Psoas muscle (tissue), 8 donors: ENCODE data around the gene FGGY. TPM values are rescaled to one million over a fixed set of nuclear protein-coding genes. Genes with fewer than 3 reads are reported as not detected.

Experiments used
- ATAC-seq, 4 donors: fragments of 200-7000 bp; cut with Tn5 transposase; one replicate each; pipeline ENCODE4 v1.9.1; 2020; ENCODE audit warnings: moderate library complexity in 3 of 4, mild to moderate bottlenecking in 2 of 4
- DNase-seq, 2 donors: peaks; one replicate each; pipeline ENCODE4 v3.0.0-alpha.2; 2020
- H3K27ac ChIP-seq: fragments of 200-600 bp; one replicate; pipeline ENCODE4 v1.8.0; 2022
- H3K27me3 ChIP-seq, 3 donors: fragments of 200-600 bp in 1 of 3; one replicate each; pipeline versions ENCODE4 v1.6.1 to v1.8.0; 2013 to 2022; ENCODE audit warnings: low read length in 2 of 3, mild to moderate bottlenecking in 2 of 3, moderate library complexity in 1 of 3; ENCODE audit not compliant: insufficient read depth in 3 of 3
- H3K36me3 ChIP-seq, 2 donors: fragments of 200-600 bp in 1 of 2; one replicate each; pipeline versions ENCODE4 v1.6.1 to v1.8.0; 2013 to 2022; ENCODE audit warnings: low read depth in 1 of 2, mild to moderate bottlenecking in 1 of 2, moderate library complexity in 1 of 2; ENCODE audit not compliant: insufficient read depth in 1 of 2
- H3K4me1 ChIP-seq: fragments of 200-600 bp; one replicate; pipeline ENCODE4 v1.8.0; 2022
- H3K4me3 ChIP-seq: fragments of 200-600 bp; one replicate; pipeline ENCODE4 v1.8.0; 2022; ENCODE audit warnings: mild to moderate bottlenecking
- H3K9me3 ChIP-seq: fragments of 200-600 bp; one replicate; pipeline ENCODE4 v1.8.0; 2022
- WGBS, 3 donors: extraction: QIAGEN DNeasy Blood & Tissue Kit; methylation state at CpG; one replicate each; pipeline versions ENCODE4 v1.1.6 to v1.1.7; 2013; 5-methylcytosine and 5-hydroxymethylcytosine counted together
- intact Hi-C, 2 donors: fragments of 100-400 bp; cut with DNase I; formaldehyde crosslinking; loops; one replicate each; pipeline versions ENCODE4 v1.11.0 to v1.14.2; 2022
- polyA plus RNA-seq, 3 donors: library from polyadenylated mRNA; stranded (reverse); fragments of 200-250 nt; gene quantifications; one replicate each; pipeline ENCODE4 v1.2.3, GENCODE V29; 2013
- total RNA-seq, 4 donors: library from RNA; stranded (reverse); fragmentation: NEBNext Ultra II Directional in 2 of 4; extraction: Animal tissue kit (Norgen Biotek cat#: 25700) in 2 of 4; gene quantifications; one replicate each; pipeline versions ENCODE4 v1.2.1 to v1.2.4, GENCODE V29; 2021 to 2023
- TF ChIP-seq, protein P1 (sequence below): fragments of 200-600 bp; IDR thresholded peaks from one replicate; pipeline ENCODE4 v1.8.0; 2022; ENCODE audit warnings: antibody characterized with exemption
- donor health status: healthy with polysubstance abuse.
- donor health status: DM: no; HTN: no; CAD: no; lungs with moderate emphysema.
- donor health status: Bipolar disorder and iron deficiency.
- donor health status: healthy.
- donor health status: DM: yes; HTN: yes; CAD: no.
- donor health status: DM: no; HTN: no; CAD: no.
- donor health status: DM: no; HTN: no; CAD: no.
- donor health status: DM: yes; HTN: yes; CAD: no.

FGGY gene
- total and polyA plus RNA-seq, 7 donors = 11.9 to 72.2 (median 46.5) TPM

DNA sequence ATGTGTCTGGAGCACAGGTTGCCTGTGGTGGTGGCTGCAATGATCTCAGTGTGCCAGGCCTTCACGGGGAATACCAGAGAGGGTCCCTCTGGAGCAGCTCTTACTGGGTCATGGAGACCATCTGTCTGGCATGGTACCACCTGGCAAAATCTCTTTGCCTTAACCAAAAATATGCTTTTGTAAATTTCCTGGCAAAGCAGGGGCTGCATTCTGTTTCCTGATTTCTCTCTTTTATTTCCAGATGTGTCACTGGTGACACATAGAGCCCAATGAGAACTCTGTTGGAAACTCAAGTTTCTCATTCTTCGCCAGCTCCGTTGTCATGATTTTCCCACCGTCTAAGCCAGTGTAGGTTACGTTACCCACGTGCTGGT, 136.5 kb downstream of the FGGY start:
- TF ChIP-seq, protein P1, sequence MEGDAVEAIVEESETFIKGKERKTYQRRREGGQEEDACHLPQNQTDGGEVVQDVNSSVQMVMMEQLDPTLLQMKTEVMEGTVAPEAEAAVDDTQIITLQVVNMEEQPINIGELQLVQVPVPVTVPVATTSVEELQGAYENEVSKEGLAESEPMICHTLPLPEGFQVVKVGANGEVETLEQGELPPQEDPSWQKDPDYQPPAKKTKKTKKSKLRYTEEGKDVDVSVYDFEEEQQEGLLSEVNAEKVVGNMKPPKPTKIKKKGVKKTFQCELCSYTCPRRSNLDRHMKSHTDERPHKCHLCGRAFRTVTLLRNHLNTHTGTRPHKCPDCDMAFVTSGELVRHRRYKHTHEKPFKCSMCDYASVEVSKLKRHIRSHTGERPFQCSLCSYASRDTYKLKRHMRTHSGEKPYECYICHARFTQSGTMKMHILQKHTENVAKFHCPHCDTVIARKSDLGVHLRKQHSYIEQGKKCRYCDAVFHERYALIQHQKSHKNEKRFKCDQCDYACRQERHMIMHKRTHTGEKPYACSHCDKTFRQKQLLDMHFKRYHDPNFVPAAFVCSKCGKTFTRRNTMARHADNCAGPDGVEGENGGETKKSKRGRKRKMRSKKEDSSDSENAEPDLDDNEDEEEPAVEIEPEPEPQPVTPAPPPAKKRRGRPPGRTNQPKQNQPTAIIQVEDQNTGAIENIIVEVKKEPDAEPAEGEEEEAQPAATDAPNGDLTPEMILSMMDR = no peak
- Histone ChIP-seq H3K27ac (peak overlapping the region; percentile 62), H3K4me1 (peaks cover 63% of the 10 kb centered on the region), H3K36me3 (no peaks in the 10 kb centered on the region), H3K9me3 (no peaks in the 10 kb centered on the region), H3K27me3 (no peaks in the 10 kb centered on the region), H3K4me3 (no peak overlapping the region)
- ATAC-seq (peak; percentile 41 to 71 (median 56)), DNase-seq (peak; percentile 41 to 56)
- intact Hi-C loops = loop anchor here in 1 of 2 donors (5.0 kb wide), 1 partner anchor 44 kb away; no protein-coding TSS in a partner anchor
- WGBS, 3 donors = 28 to 52% (median 30%) methylated on average over 6 of the region's 6 CpGs

DNA sequence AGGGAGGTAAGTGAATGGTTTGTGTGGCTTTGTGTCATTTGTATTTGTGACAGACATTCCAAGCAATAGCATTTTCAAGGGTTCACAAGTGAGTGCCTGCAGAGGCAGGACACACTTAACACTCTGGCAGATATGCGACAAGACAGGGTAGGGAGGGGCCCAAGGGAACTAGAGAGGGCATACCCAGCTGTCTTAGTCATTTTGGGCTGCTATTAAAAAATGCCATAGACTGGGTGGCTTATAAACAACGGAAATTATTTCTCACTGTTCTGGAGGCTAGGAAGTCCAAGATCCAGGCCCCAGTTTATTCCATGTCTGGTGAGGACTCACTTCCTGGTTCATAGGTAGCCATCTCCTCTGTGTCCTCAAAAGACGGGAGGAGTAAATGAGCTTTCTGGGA, 137.4 kb downstream of the FGGY start:
- peak; percentile 49 to 76 (median 63) for ATAC-seq
- no peaks in the 10 kb centered on the region for H3K9me3 ChIP-seq
- no peaks in the 10 kb centered on the region for H3K36me3 ChIP-seq
- no peaks in the 10 kb centered on the region for H3K27me3 ChIP-seq
- DNase-seq = no peak
- TF ChIP-seq, protein P1 = no peak
- intact Hi-C loops = loop anchor here in 1 of 2 donors (5.0 kb wide), 1 partner anchor 43 kb away; no protein-coding TSS in a partner anchor
- no peak overlapping the region for H3K4me3 ChIP-seq
- peaks cover 55% of the 10 kb centered on the region for H3K4me1 ChIP-seq
- 44 to 68% (median 49%) methylated on average over 3 of the region's 3 CpGs for WGBS, 3 donors
- peak overlapping the region; percentile 62 for H3K27ac ChIP-seq

DNA sequence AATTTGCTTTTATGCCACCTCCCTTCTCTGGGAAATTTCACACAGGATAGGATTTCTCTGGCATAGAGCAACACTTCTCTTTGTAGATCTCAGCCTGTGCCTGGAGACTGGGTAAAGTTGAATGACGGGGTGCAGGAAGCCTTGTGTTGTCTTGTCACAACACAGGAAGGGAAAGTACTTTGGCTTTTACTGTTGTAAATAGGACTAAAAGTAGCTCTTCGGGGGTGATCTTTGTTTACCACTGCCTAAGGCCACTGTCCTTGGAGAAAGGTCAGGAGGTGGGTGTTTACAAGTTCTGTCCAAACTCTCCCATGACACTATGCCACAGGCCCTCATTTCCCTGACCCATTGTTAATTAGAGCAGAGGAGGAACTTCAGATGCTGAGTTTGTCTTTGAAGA, 139.7 kb downstream of the FGGY start:
- peaks cover 48% of the 10 kb centered on the region for H3K4me1 ChIP-seq
- H3K27ac ChIP-seq = peak overlapping the region; percentile 65
- TF ChIP-seq, protein P1 = no peak
- intact Hi-C loops = no loop called here
- H3K4me3 ChIP-seq = no peak overlapping the region
- ATAC-seq (peak in 2 of 4 donors; percentile 14 to 46), DNase-seq (no peak)
- H3K36me3 ChIP-seq = no peaks in the 10 kb centered on the region
- no peaks in the 10 kb centered on the region for H3K27me3 ChIP-seq
- 14 to 28% (median 16%) methylated on average over 2 of the region's 2 CpGs for WGBS, 3 donors
- no peaks in the 10 kb centered on the region for H3K9me3 ChIP-seq

DNA sequence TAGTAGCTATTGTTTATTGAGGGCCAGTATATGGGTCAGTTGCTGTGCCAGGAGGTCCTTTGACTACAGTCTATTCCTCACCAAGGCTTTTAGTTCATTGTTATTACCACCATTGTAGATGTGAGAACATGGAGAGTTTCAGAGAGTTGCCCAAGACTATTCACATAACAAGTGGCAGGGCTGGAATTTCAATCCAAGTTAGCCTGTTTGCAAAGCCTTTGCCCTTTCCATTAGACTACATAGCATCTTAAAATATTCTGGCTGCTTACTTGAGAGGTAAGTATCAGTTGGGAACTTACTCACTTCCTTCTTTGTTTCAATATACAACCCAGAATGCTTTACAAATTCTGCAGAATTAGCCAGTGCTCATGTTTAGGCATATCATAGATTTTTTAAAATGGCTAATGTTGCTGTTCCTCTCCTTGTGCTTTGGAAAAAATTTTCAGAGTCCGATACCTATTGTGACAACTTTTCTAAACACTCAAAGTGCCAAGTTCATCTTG, 141.2 kb downstream of the FGGY start:
- Histone ChIP-seq H3K4me1 (peaks cover 58% of the 10 kb centered on the region), H3K27ac (no peak overlapping the region), H3K36me3 (no peaks in the 10 kb centered on the region), H3K27me3 (no peaks in the 10 kb centered on the region), H3K9me3 (no peaks in the 10 kb centered on the region), H3K4me3 (no peak overlapping the region)
- TF ChIP-seq, protein P1 = no peak
- no peak for ATAC-seq
- intact Hi-C loops = no loop called here
- 31 to 79% (median 78%) methylated on average over 1 of the region's 1 CpG for WGBS, 3 donors
- DNase-seq = no peak

DNA sequence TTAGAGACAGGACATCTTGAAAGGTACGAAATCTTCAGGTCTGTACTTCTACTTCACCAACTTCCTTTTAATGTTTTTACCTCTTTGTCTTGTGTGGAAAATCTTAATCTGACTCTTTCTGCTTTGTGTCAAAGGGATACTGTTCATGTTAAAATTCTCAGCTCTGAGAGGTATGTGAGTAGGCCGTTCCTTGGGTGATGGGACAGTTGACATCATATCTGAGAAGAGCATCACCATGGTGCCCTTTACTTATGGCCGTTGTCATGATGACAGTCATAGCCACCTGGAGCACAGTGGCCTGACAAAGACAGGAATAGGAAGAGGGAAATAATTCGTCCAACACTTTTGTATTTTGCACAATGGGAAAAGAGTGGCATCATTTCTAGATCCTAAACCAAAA, 145.6 kb downstream of the FGGY start:
- WGBS, 3 donors = 88 to 91% (median 89%) methylated on average over 4 of the region's 4 CpGs
- TF ChIP-seq, protein P1 = no peak
- Histone ChIP-seq H3K27ac (no peak overlapping the region), H3K4me3 (no peak overlapping the region), H3K9me3 (no peaks in the 10 kb centered on the region), H3K36me3 (no peaks in the 10 kb centered on the region), H3K27me3 (no peaks in the 10 kb centered on the region), H3K4me1 (peaks cover 62% of the 10 kb centered on the region)
- no peak for DNase-seq
- intact Hi-C loops = no loop called here
- ATAC-seq = no peak
